ENCODE data around the gene EIF4G3. TPM values are rescaled to one million over a fixed set of nuclear protein-coding genes. Genes with fewer than 3 reads are reported as not detected.

Gene EIF4G3
- total RNA-seq, 1 donor from 2014 or later = 38.4 TPM

DNA sequence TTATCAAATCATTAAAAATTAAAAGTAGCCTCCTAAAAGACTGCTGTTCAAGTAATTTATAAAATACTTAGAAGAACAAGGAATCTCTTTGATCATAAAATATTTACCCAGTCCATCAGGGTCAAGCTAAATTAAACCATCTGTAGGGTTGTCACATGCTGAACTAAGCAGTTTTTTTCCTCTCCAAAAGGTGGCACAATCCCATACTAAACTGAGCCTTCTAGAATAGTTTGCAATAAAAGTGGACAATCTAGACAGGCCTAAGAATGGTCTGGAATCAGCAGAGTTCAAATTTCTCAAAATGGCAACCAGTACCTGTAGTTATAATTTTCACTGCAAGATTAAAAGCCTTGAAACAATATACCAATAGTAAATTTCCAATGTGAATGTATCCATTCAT is 194.8 kb downstream of the EIF4G3 start:
- no peaks in the 10 kb centered on the region for H3K36me3 ChIP-seq (ENCODE audit: control insufficient read depth, insufficient read depth, low read length)
- TF ChIP-seq, protein P1, sequence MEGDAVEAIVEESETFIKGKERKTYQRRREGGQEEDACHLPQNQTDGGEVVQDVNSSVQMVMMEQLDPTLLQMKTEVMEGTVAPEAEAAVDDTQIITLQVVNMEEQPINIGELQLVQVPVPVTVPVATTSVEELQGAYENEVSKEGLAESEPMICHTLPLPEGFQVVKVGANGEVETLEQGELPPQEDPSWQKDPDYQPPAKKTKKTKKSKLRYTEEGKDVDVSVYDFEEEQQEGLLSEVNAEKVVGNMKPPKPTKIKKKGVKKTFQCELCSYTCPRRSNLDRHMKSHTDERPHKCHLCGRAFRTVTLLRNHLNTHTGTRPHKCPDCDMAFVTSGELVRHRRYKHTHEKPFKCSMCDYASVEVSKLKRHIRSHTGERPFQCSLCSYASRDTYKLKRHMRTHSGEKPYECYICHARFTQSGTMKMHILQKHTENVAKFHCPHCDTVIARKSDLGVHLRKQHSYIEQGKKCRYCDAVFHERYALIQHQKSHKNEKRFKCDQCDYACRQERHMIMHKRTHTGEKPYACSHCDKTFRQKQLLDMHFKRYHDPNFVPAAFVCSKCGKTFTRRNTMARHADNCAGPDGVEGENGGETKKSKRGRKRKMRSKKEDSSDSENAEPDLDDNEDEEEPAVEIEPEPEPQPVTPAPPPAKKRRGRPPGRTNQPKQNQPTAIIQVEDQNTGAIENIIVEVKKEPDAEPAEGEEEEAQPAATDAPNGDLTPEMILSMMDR (IDR thresholded peaks at IDR 0.05; ENCODE audit: insufficient read depth, low read length, poor library complexity, severe bottlenecking) = peak; percentile 37
- no peak overlapping the region for H3K4me3 ChIP-seq (ENCODE audit: low read depth, low read length)
- no peak for DNase-seq (ENCODE audit: low read depth)
- no peaks in the 10 kb centered on the region for H3K27me3 ChIP-seq (ENCODE audit: control insufficient read depth, insufficient read depth, low read length)

DNA sequence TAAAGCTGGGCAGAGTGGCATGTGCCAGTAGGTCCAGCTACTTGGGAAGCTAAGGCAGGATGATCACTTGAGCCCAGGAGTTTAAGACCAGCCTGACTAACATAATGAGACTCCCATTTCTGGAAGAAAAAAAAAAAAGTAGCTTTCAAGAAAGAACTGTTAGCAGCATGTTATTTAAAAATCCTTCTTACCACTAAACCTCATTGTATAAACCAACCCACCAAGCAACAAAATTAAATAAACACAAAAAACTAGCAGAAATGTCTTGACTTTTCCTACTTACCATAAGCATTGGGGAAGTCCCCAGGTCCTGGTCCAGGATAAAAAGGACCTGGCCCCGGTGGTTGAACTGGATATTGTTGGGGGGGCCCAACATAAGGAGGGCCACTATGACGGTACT is 196.6 kb downstream of the EIF4G3 start:
- Histone ChIP-seq H3K4me3 (ENCODE audit: low read depth, low read length) (no peak overlapping the region), H3K36me3 (ENCODE audit: control insufficient read depth, insufficient read depth, low read length) (no peaks in the 10 kb centered on the region), H3K27me3 (ENCODE audit: control insufficient read depth, insufficient read depth, low read length) (no peaks in the 10 kb centered on the region)
- TF ChIP-seq, protein P1 (IDR thresholded peaks at IDR 0.05; ENCODE audit: insufficient read depth, low read length, poor library complexity, severe bottlenecking) = no peak
- no peak for DNase-seq (ENCODE audit: low read depth)

- TF ChIP-seq, protein P1 (IDR thresholded peaks at IDR 0.05; ENCODE audit: insufficient read depth, low read length, poor library complexity, severe bottlenecking) = no peak
- Histone ChIP-seq H3K36me3 (ENCODE audit: control insufficient read depth, insufficient read depth, low read length) (no peaks in the 10 kb centered on the region), H3K4me3 (ENCODE audit: low read depth, low read length) (no peak overlapping the region), H3K27me3 (ENCODE audit: control insufficient read depth, insufficient read depth, low read length) (no peaks in the 10 kb centered on the region)
- DNase-seq (ENCODE audit: low read depth) = no peak
These were observed 198.3 kb downstream of the EIF4G3 start for GRCh38 chr1:20978413-20978812.

- no peaks in the 10 kb centered on the region for H3K36me3 ChIP-seq (ENCODE audit: control insufficient read depth, insufficient read depth, low read length)
- no peak for DNase-seq (ENCODE audit: low read depth)
- TF ChIP-seq, protein P1 (IDR thresholded peaks at IDR 0.05; ENCODE audit: insufficient read depth, low read length, poor library complexity, severe bottlenecking) = no peak
- no peak overlapping the region for H3K4me3 ChIP-seq (ENCODE audit: low read depth, low read length)
- H3K27me3 ChIP-seq (ENCODE audit: control insufficient read depth, insufficient read depth, low read length) = no peaks in the 10 kb centered on the region
These were observed 201.0 kb downstream of the EIF4G3 start for GRCh38 chr1:20975668-20976067.

DNA sequence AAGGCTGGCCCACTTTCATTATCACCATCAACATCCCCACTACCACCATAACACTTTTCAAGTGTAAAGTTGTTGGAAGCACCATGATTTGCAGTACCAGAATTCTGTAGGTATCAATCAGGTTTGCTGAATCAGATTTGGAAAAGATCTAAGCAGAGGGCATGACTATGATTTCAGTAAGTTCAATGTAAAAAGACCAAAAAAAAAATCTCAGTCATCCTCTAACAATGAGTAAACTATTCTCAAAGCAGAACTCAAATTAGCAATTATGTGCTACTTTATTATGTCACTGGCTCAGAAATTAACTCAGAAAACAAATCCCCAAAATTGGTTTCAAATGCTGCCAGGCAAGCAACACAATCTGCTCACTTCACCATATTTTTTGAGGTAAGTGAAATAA is 201.7 kb downstream of the EIF4G3 start:
- no peak overlapping the region for H3K4me3 ChIP-seq (ENCODE audit: low read depth, low read length)
- DNase-seq (ENCODE audit: low read depth) = no peak
- TF ChIP-seq, protein P1 (IDR thresholded peaks at IDR 0.05; ENCODE audit: insufficient read depth, low read length, poor library complexity, severe bottlenecking) = no peak
- no peaks in the 10 kb centered on the region for H3K36me3 ChIP-seq (ENCODE audit: control insufficient read depth, insufficient read depth, low read length)
- H3K27me3 ChIP-seq (ENCODE audit: control insufficient read depth, insufficient read depth, low read length) = no peaks in the 10 kb centered on the region

GRCh38 chr1:20974069-20974468 is 202.6 kb downstream of the EIF4G3 start:
- Histone ChIP-seq H3K27me3 (ENCODE audit: control insufficient read depth, insufficient read depth, low read length) (no peaks in the 10 kb centered on the region), H3K36me3 (ENCODE audit: control insufficient read depth, insufficient read depth, low read length) (no peaks in the 10 kb centered on the region), H3K4me3 (ENCODE audit: low read depth, low read length) (no peak overlapping the region)
- TF ChIP-seq, protein P1 (IDR thresholded peaks at IDR 0.05; ENCODE audit: insufficient read depth, low read length, poor library complexity, severe bottlenecking) = no peak
- DNase-seq (ENCODE audit: low read depth) = no peak
